Activated naive CD8-positive, alpha-beta T cell treated with anti-CD3 and anti-CD28 coated beads, Interleukin-2, amount 10 ng/mL, durations not matched to agents 7 days and 5 days (primary cell): Measurements from ENCODE around the gene COL17A1. TPM values are rescaled to one million over a fixed set of nuclear protein-coding genes. Genes with fewer than 3 reads are reported as not detected.

Experiments used
- ATAC-seq: fragments of 150-1000 bp; cut with Tn5 transposase; one replicate; pipeline ENCODE4 v1.10.0; 2021; ENCODE audit warnings: low read depth, moderate library complexity
- POLR2A ChIA-PET: fragments of 350-600 bp; sonication (Branson Sonifier 250); formaldehyde crosslinking; loops from one replicate; lab custom pipeline; 2021; ENCODE audit warnings: antibody characterized with exemption; lab: Charles Lee
- DNase-seq: peaks from one replicate; pipeline ENCODE4 v3.0.0; 2021
- H3K27ac Mint-ChIP-seq: one replicate; pipeline ENCODE4 v1.8.0; 2022; ENCODE audit warnings: mild to moderate bottlenecking, mixed read lengths
- H3K27me3 Mint-ChIP-seq: one replicate; pipeline ENCODE4 v1.8.0; 2022; ENCODE audit warnings: mild to moderate bottlenecking, moderate library complexity, mixed read lengths
- H3K36me3 Mint-ChIP-seq: one replicate; pipeline ENCODE4 v1.8.0; 2021; ENCODE audit warnings: mild to moderate bottlenecking, mixed read lengths
- H3K4me1 Mint-ChIP-seq: one replicate; pipeline ENCODE4 v1.8.0; 2021; ENCODE audit warnings: mixed read lengths
- H3K4me3 Mint-ChIP-seq: one replicate; pipeline ENCODE4 v1.8.0; 2022; ENCODE audit warnings: mild to moderate bottlenecking, moderate library complexity, mixed read lengths
- H3K9me3 Mint-ChIP-seq: one replicate; pipeline ENCODE4 v1.8.0; 2021; ENCODE audit warnings: mixed read lengths
- total RNA-seq, 2 experiments: library from RNA; stranded (reverse); gene quantifications; one replicate each; pipeline ENCODE4 v1.2.3, GENCODE V29; 2021

The COL17A1 gene
- total RNA-seq, 2 experiments from 2014 or later = not detected

GRCh38 chr10:104084482-104085142 is 1.1 kb downstream of the COL17A1 start:
- no peak overlapping the region for H3K4me3 Mint-ChIP-seq
- POLR2A ChIA-PET = no interaction called here
- no peak overlapping the region for H3K27ac Mint-ChIP-seq
- no peaks in the 10 kb centered on the region for H3K9me3 Mint-ChIP-seq
- no peak for ATAC-seq
- no peaks in the 10 kb centered on the region for H3K36me3 Mint-ChIP-seq
- H3K4me1 Mint-ChIP-seq = peaks cover 1% of the 10 kb centered on the region
- peaks cover 2% of the 10 kb centered on the region for H3K27me3 Mint-ChIP-seq
- no peak for DNase-seq

GRCh38 chr10:104081998-104082397 is 3.7 kb downstream of the COL17A1 start:
- POLR2A ChIA-PET = no interaction called here
- no peak overlapping the region for H3K4me3 Mint-ChIP-seq
- H3K27ac Mint-ChIP-seq = no peak overlapping the region
- H3K36me3 Mint-ChIP-seq = no peaks in the 10 kb centered on the region
- H3K9me3 Mint-ChIP-seq = no peaks in the 10 kb centered on the region
- no peak for DNase-seq
- H3K4me1 Mint-ChIP-seq = peaks cover 3% of the 10 kb centered on the region
- ATAC-seq = no peak
- H3K27me3 Mint-ChIP-seq = no peaks in the 10 kb centered on the region

DNA sequence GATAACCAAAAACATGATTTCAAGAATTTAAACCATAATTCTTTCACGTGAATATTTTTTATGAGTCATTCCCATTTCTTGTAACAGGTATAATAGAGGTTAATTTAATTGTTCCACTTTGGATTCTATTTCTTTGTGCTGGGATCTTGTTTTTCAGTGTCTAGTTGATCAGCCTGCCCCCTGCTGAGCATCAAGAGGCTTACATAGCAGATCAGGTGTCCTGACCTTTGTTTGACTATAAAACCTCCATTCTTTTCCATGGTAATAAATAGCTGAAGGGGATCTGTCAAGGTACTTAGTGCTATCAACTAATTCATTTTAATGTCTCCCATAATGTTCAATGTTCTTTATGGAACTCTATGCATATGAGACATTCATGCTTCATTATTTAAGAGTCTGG is 4.9 kb downstream of the COL17A1 start:
- no peaks in the 10 kb centered on the region for H3K27me3 Mint-ChIP-seq
- no peak overlapping the region for H3K27ac Mint-ChIP-seq
- POLR2A ChIA-PET = no interaction called here
- H3K9me3 Mint-ChIP-seq = no peaks in the 10 kb centered on the region
- no peaks in the 10 kb centered on the region for H3K36me3 Mint-ChIP-seq
- no peak overlapping the region for H3K4me3 Mint-ChIP-seq
- ATAC-seq (no peak), DNase-seq (no peak)
- H3K4me1 Mint-ChIP-seq = peaks cover 3% of the 10 kb centered on the region

DNA sequence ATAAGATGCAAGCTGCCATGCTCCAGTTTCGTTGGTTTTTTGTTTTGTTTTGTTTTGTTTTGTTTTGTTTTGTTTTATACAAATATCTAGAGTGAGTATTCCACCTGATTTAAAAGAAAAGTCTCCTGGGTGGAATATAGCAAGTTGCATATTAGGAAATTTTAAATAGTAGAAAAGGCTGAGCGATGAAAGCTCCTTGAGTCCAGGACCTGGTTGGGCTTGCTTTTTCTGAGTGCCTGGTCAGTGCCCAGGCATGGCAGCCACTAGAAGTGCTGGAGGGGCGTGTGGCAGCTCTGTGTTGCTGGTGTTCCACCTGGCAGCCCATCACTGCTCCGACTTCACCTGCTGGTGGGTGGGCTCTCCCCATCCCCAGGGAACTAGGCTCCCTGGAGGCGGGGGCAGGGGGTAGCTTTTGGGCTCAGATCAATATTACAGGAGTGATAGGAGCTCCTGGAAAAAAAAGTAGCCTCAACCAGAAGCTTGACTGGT is 8.0 kb downstream of the COL17A1 start:
- H3K27me3 Mint-ChIP-seq = no peaks in the 10 kb centered on the region
- H3K36me3 Mint-ChIP-seq = no peaks in the 10 kb centered on the region
- POLR2A ChIA-PET = interaction anchor here (1.4 kb wide), 1 partner anchor 43 kb away, joined by 3 read pairs; no protein-coding TSS in a partner anchor
- DNase-seq (no peak), ATAC-seq (no peak)
- peaks cover 2% of the 10 kb centered on the region for H3K4me1 Mint-ChIP-seq
- H3K4me3 Mint-ChIP-seq = no peak overlapping the region
- H3K9me3 Mint-ChIP-seq = no peaks in the 10 kb centered on the region
- H3K27ac Mint-ChIP-seq = no peak overlapping the region

- no peak for ATAC-seq
- no peak overlapping the region for H3K4me3 Mint-ChIP-seq
- H3K9me3 Mint-ChIP-seq = no peaks in the 10 kb centered on the region
- no peaks in the 10 kb centered on the region for H3K36me3 Mint-ChIP-seq
- POLR2A ChIA-PET = interaction anchor here (1.4 kb wide), 1 partner anchor 44 kb away, joined by 3 read pairs; no protein-coding TSS in a partner anchor
- H3K4me1 Mint-ChIP-seq = peaks cover 2% of the 10 kb centered on the region
- no peak for DNase-seq
- no peaks in the 10 kb centered on the region for H3K27me3 Mint-ChIP-seq
- no peak overlapping the region for H3K27ac Mint-ChIP-seq
Observed at GRCh38 chr10:104077247-104077646, 8.4 kb downstream of the COL17A1 start.

DNA sequence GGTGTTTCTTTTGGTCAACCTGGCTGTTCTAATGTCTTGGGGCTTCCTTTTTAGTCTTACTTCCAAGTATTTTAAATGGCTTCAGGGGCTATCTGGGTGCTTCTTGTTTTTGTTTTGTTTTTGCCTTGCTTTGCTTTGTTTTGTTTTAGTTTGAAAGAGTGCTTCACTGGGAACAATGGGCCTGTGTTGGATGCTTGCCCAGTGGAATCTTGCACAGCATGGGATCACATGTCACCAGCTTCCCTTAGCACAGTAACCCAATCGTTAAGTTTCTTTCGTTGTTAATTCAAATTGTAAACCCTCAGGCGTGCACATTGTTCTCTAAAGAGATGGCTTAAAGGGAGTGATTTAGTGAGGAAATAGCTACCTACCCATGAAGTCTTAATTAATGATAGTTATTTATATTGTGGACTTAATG is 8.9 kb downstream of the COL17A1 start:
- ATAC-seq (no peak), DNase-seq (no peak)
- Mint-ChIP-seq H3K9me3 (no peaks in the 10 kb centered on the region), H3K4me3 (no peak overlapping the region), H3K27ac (no peak overlapping the region), H3K4me1 (peaks cover 3% of the 10 kb centered on the region), H3K36me3 (no peaks in the 10 kb centered on the region), H3K27me3 (no peaks in the 10 kb centered on the region)
- POLR2A ChIA-PET = no interaction called here

- DNase-seq (no peak), ATAC-seq (no peak)
- H3K27ac Mint-ChIP-seq = no peak overlapping the region
- no peak overlapping the region for H3K4me3 Mint-ChIP-seq
- H3K36me3 Mint-ChIP-seq = no peaks in the 10 kb centered on the region
- peaks cover 2% of the 10 kb centered on the region for H3K27me3 Mint-ChIP-seq
- POLR2A ChIA-PET = no interaction called here
- H3K9me3 Mint-ChIP-seq = no peaks in the 10 kb centered on the region
- H3K4me1 Mint-ChIP-seq = peaks cover 4% of the 10 kb centered on the region
Observed at GRCh38 chr10:104074505-104074904, 11.2 kb downstream of the COL17A1 start.

DNA sequence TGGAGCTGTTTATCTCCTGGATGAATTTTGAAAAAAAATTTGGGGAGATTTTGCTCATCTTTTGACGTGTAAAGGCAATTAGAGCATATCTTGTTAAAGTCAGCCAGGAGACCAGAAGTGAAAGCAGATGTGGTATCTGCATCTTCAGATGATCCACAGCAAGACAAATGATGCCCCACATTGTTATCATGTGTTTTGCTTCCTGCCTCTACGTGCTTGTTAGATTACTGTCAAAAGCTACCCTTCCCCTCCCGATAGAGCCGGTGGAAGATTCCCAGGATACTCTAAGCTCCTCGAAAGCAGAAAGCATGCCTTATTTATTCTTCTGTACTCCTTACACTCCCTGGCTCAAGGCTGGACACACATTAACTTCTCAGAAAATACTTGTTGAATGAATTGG is 12.9 kb downstream of the COL17A1 start:
- H3K27me3 Mint-ChIP-seq = peaks cover 4% of the 10 kb centered on the region
- no peaks in the 10 kb centered on the region for H3K9me3 Mint-ChIP-seq
- no peak overlapping the region for H3K27ac Mint-ChIP-seq
- no peak overlapping the region for H3K4me3 Mint-ChIP-seq
- H3K36me3 Mint-ChIP-seq = no peaks in the 10 kb centered on the region
- ATAC-seq (no peak), DNase-seq (no peak)
- POLR2A ChIA-PET = no interaction called here
- H3K4me1 Mint-ChIP-seq = peaks cover 2% of the 10 kb centered on the region

DNA sequence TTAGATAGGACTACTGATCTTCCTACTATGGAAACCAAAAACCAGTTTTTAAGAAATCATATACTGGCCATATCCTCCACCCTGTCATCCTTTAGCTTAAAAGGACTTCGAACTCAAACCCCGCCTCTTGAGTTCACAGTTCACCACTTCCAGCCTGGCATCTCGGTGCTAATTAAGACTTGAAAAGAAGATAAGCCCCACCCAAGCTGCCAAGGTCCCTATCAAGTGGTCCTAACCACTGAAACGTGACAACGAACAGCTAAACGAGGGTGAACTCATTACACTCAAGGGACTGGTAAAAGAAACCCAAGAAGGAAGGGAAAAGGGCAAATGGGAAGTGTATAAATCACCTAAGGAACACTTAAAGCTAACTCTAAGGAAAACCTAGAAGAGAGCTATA is 16.1 kb downstream of the COL17A1 start:
- H3K4me1 Mint-ChIP-seq = peaks cover 2% of the 10 kb centered on the region
- H3K9me3 Mint-ChIP-seq = no peaks in the 10 kb centered on the region
- POLR2A ChIA-PET = no interaction called here
- H3K4me3 Mint-ChIP-seq = no peak overlapping the region
- H3K27ac Mint-ChIP-seq = no peak overlapping the region
- no peaks in the 10 kb centered on the region for H3K36me3 Mint-ChIP-seq
- DNase-seq (no peak), ATAC-seq (no peak)
- H3K27me3 Mint-ChIP-seq = peaks cover 6% of the 10 kb centered on the region

DNA sequence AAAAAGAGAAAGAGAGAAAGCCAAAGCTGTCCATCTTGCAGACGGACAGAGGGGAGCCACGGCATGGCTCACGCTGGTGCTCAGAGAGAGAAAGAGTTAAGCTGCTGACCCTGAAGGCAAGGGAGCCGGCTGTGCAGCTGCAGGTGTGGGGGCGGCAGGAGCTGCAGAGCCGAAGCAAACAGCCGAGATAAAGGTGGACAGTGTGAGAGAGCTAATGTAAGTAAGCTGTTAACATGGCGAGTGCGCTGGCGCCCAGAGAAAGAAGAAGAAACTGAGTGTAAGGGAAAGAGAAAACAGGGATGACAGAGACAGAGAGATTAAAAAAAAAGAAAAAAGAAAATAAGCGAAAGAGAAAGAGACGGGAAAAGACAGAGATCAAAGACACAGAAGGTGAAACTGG is 18.2 kb downstream of the COL17A1 start:
- Mint-ChIP-seq H3K27me3 (peaks cover 8% of the 10 kb centered on the region), H3K27ac (no peak overlapping the region), H3K4me3 (no peak overlapping the region), H3K4me1 (peaks cover 2% of the 10 kb centered on the region), H3K36me3 (no peaks in the 10 kb centered on the region), H3K9me3 (no peaks in the 10 kb centered on the region)
- POLR2A ChIA-PET = no interaction called here
- no peak for DNase-seq
- ATAC-seq = no peak

GRCh38 chr10:104066945-104067344 is 18.7 kb downstream of the COL17A1 start:
- ATAC-seq (no peak), DNase-seq (no peak)
- no peaks in the 10 kb centered on the region for H3K9me3 Mint-ChIP-seq
- peaks cover 2% of the 10 kb centered on the region for H3K4me1 Mint-ChIP-seq
- peaks cover 8% of the 10 kb centered on the region for H3K27me3 Mint-ChIP-seq
- H3K4me3 Mint-ChIP-seq = no peak overlapping the region
- POLR2A ChIA-PET = no interaction called here
- H3K36me3 Mint-ChIP-seq = no peaks in the 10 kb centered on the region
- H3K27ac Mint-ChIP-seq = no peak overlapping the region

- no peaks in the 10 kb centered on the region for H3K36me3 Mint-ChIP-seq
- ATAC-seq (no peak), DNase-seq (no peak)
- no peak overlapping the region for H3K4me3 Mint-ChIP-seq
- H3K9me3 Mint-ChIP-seq = no peaks in the 10 kb centered on the region
- no peaks in the 10 kb centered on the region for H3K4me1 Mint-ChIP-seq
- POLR2A ChIA-PET = no interaction called here
- no peak overlapping the region for H3K27ac Mint-ChIP-seq
- H3K27me3 Mint-ChIP-seq = peaks cover 8% of the 10 kb centered on the region
Observed at GRCh38 chr10:104065748-104066147, 19.9 kb downstream of the COL17A1 start.

DNA sequence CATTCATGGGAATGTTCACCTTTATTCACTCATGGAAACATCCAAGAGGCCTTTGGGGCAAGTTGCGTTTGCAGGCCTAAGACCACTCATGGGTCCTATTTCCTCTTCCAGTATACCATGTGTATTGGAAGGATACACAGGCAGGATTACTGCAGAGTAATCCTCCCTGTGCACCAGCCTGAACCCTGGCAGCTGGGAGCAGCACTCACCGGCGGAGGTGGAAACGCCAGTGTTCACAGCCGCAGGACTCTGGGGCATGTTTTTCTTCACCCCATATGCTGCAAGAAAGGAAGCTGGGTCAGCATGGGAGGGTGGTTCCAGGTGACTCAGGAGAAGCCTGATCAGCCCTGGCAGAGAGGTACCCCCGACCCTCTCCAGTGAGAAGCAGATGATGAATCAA is 24.5 kb downstream of the COL17A1 start:
- Mint-ChIP-seq H3K9me3 (no peaks in the 10 kb centered on the region), H3K4me3 (no peak overlapping the region), H3K27me3 (peaks cover 3% of the 10 kb centered on the region), H3K36me3 (no peaks in the 10 kb centered on the region), H3K27ac (no peak overlapping the region), H3K4me1 (no peaks in the 10 kb centered on the region)
- no peak for ATAC-seq
- POLR2A ChIA-PET = no interaction called here
- no peak for DNase-seq

DNA sequence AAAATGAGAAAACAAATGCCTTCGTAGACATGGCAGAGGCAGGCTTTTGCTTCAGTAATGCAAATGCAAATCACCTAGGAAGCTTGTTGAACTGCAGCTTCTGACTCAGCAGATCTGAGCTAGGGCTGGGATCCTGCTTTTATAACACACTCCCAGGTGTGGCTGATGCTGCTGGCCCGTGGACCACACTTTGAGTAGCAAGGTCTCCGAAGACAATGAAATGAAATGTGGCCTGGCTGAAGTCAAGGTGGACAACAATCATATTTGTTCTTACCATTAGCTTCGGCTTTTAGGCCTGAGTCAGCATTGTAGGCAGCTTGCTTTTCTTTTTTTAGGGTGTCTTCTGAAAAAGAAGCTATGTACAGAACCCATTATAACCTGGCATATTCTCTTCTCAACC is 26.3 kb downstream of the COL17A1 start:
- Mint-ChIP-seq H3K4me1 (no peaks in the 10 kb centered on the region), H3K9me3 (no peaks in the 10 kb centered on the region), H3K27me3 (peaks cover 3% of the 10 kb centered on the region), H3K36me3 (no peaks in the 10 kb centered on the region), H3K4me3 (no peak overlapping the region), H3K27ac (no peak overlapping the region)
- POLR2A ChIA-PET = no interaction called here
- DNase-seq (no peak), ATAC-seq (no peak)
